ENCODE data around the gene WDR77.

WDR77 gene

GRCh38 chr1:111448482-111448917 lies 556 bp downstream of the WDR77 start:
- Histone ChIP-seq H3K4me2 (ENCODE audit: low read length) (peak overlapping the region; percentile 92), H3K79me2 (ENCODE audit: insufficient read depth, low read length) (peaks cover 47% of the 10 kb centered on the region), H3K27me3 (ENCODE audit: insufficient read depth, low read length) (no peaks in the 10 kb centered on the region), H3K9me2 (ENCODE audit: low read depth, low read length) (no peaks in the 10 kb centered on the region), H3K9ac (ENCODE audit: low read length) (peak overlapping the region; percentile 99), H4K20me1 (ENCODE audit: insufficient read depth, low read length) (no peaks in the 10 kb centered on the region), H3K9me3 (ENCODE audit: low read length) (no peaks in the 10 kb centered on the region), H3K4me3 (ENCODE audit: low read depth, low read length, poor library complexity, severe bottlenecking) (peak overlapping the region; percentile 99), H3K27ac (ENCODE audit: low read depth, low read length, poor library complexity, severe bottlenecking) (peak overlapping the region; percentile 29), H3F3A (ENCODE audit: insufficient read depth, low read length) (no peaks in the 10 kb centered on the region), H2AFZ (ENCODE audit: low read length) (no peak overlapping the region), H3K36me3 (ENCODE audit: insufficient read depth, low read length) (peaks cover 64% of the 10 kb centered on the region), H3K4me1 (ENCODE audit: insufficient read depth, low read length, severe bottlenecking) (peaks cover 43% of the 10 kb centered on the region)
- TF ChIP-seq EZH2 (IDR thresholded peaks at IDR 0.05; ENCODE audit: borderline replicate concordance, low read length), result no peak
- no peak for TF ChIP-seq CTCF (IDR thresholded peaks at IDR 0.05; ENCODE audit: low read length)

GRCh38 chr1:111446967-111447892 lies 1.8 kb downstream of the WDR77 start:
- H3K4me1 ChIP-seq (ENCODE audit: insufficient read depth, low read length, severe bottlenecking), result peaks cover 42% of the 10 kb centered on the region
- peaks cover 68% of the 10 kb centered on the region for H3K36me3 ChIP-seq (ENCODE audit: insufficient read depth, low read length)

GRCh38 chr1:111446546-111446945 lies 2.5 kb downstream of the WDR77 start:
- H4K20me1 ChIP-seq (ENCODE audit: insufficient read depth, low read length), result no peaks in the 10 kb centered on the region
- H3K4me3 ChIP-seq (ENCODE audit: low read depth, low read length, poor library complexity, severe bottlenecking), result no peak overlapping the region
- no peaks in the 10 kb centered on the region for H3K9me2 ChIP-seq (ENCODE audit: low read depth, low read length)
- no peaks in the 10 kb centered on the region for H3F3A ChIP-seq (ENCODE audit: insufficient read depth, low read length)
- no peaks in the 10 kb centered on the region for H3K27me3 ChIP-seq (ENCODE audit: insufficient read depth, low read length)
- H3K36me3 ChIP-seq (ENCODE audit: insufficient read depth, low read length), result peaks cover 73% of the 10 kb centered on the region
- H3K4me1 ChIP-seq (ENCODE audit: insufficient read depth, low read length, severe bottlenecking), result peaks cover 40% of the 10 kb centered on the region
- H3K79me2 ChIP-seq (ENCODE audit: insufficient read depth, low read length), result peaks cover 45% of the 10 kb centered on the region
- TF ChIP-seq EZH2 (IDR thresholded peaks at IDR 0.05; ENCODE audit: borderline replicate concordance, low read length), result no peak
- no peak for TF ChIP-seq CTCF (IDR thresholded peaks at IDR 0.05; ENCODE audit: low read length)
- no peak overlapping the region for H3K27ac ChIP-seq (ENCODE audit: low read depth, low read length, poor library complexity, severe bottlenecking)
- H3K4me2 ChIP-seq (ENCODE audit: low read length), result peak overlapping the region; percentile 92; the same call in 1 of the 2 replicates
- H3K9ac ChIP-seq (ENCODE audit: low read length), result no peak overlapping the region; the same call in 1 of the 2 replicates
- no peaks in the 10 kb centered on the region for H3K9me3 ChIP-seq (ENCODE audit: low read length)
- no peak overlapping the region for H2AFZ ChIP-seq (ENCODE audit: low read length)

More at GRCh38 chr1:111446967-111447892, 1.8 kb downstream of the WDR77 start:
- peak overlapping the region; percentile 99 for H3K9ac ChIP-seq (ENCODE audit: low read length)
- H3K4me2 ChIP-seq (ENCODE audit: low read length), result peak overlapping the region; percentile 92
- H3K27me3 ChIP-seq (ENCODE audit: insufficient read depth, low read length), result no peaks in the 10 kb centered on the region
- H4K20me1 ChIP-seq (ENCODE audit: insufficient read depth, low read length), result no peaks in the 10 kb centered on the region
- H2AFZ ChIP-seq (ENCODE audit: low read length), result no peak overlapping the region
- H3K79me2 ChIP-seq (ENCODE audit: insufficient read depth, low read length), result peaks cover 46% of the 10 kb centered on the region
- H3K9me2 ChIP-seq (ENCODE audit: low read depth, low read length), result no peaks in the 10 kb centered on the region
- peak overlapping the region; percentile 99 for H3K4me3 ChIP-seq (ENCODE audit: low read depth, low read length, poor library complexity, severe bottlenecking)
- H3F3A ChIP-seq (ENCODE audit: insufficient read depth, low read length), result no peaks in the 10 kb centered on the region
- TF ChIP-seq EZH2 (IDR thresholded peaks at IDR 0.05; ENCODE audit: borderline replicate concordance, low read length) (no peak), CTCF (IDR thresholded peaks at IDR 0.05; ENCODE audit: low read length) (no peak)
- H3K9me3 ChIP-seq (ENCODE audit: low read length), result no peaks in the 10 kb centered on the region
- peak overlapping the region; percentile 29 for H3K27ac ChIP-seq (ENCODE audit: low read depth, low read length, poor library complexity, severe bottlenecking)
